Measurements from ENCODE around the gene AP3B2.

The AP3B2 gene

GRCh38 chr15:82662641-82663040 lies 47.0 kb downstream of the AP3B2 start:
- Histone ChIP-seq H3K27ac (ENCODE audit: low read length) (no peak overlapping the region), H2AFZ (ENCODE audit: low read length) (no peak overlapping the region), H3K9me3 (replicated peaks; ENCODE audit: insufficient read depth, low read length) (no peaks in the 10 kb centered on the region), H3K36me3 (replicated peaks; ENCODE audit: insufficient read depth, low read length) (no peaks in the 10 kb centered on the region), H3K4me2 (ENCODE audit: low read depth, low read length) (no peak overlapping the region), H3K27me3 (replicated peaks; ENCODE audit: insufficient read depth, low read length) (peaks cover 3% of the 10 kb centered on the region; the same call in 1 of the 2 replicates), H3K4me1 (ENCODE audit: low read length) (no peaks in the 10 kb centered on the region), H3K4me3 (ENCODE audit: low read length) (no peak overlapping the region), H3F3A (ENCODE audit: insufficient read depth, low read length) (no peaks in the 10 kb centered on the region), H3K79me2 (ENCODE audit: low read length) (no peaks in the 10 kb centered on the region), H3K9me2 (replicated peaks; ENCODE audit: insufficient read depth, low read length) (no peaks in the 10 kb centered on the region), H4K20me1 (ENCODE audit: insufficient read depth, low read length) (no peaks in the 10 kb centered on the region), H3K9ac (ENCODE audit: low read length) (no peak overlapping the region)
- TF ChIP-seq, protein P1, sequence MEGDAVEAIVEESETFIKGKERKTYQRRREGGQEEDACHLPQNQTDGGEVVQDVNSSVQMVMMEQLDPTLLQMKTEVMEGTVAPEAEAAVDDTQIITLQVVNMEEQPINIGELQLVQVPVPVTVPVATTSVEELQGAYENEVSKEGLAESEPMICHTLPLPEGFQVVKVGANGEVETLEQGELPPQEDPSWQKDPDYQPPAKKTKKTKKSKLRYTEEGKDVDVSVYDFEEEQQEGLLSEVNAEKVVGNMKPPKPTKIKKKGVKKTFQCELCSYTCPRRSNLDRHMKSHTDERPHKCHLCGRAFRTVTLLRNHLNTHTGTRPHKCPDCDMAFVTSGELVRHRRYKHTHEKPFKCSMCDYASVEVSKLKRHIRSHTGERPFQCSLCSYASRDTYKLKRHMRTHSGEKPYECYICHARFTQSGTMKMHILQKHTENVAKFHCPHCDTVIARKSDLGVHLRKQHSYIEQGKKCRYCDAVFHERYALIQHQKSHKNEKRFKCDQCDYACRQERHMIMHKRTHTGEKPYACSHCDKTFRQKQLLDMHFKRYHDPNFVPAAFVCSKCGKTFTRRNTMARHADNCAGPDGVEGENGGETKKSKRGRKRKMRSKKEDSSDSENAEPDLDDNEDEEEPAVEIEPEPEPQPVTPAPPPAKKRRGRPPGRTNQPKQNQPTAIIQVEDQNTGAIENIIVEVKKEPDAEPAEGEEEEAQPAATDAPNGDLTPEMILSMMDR (IDR thresholded peaks at IDR 0.05; ENCODE audit: low read length) = no peak
- TF ChIP-seq EZH2 (optimal IDR thresholded peaks at IDR 0.05; ENCODE audit: low read depth, low read length) = no peak
- no peak for DNase-seq

DNA sequence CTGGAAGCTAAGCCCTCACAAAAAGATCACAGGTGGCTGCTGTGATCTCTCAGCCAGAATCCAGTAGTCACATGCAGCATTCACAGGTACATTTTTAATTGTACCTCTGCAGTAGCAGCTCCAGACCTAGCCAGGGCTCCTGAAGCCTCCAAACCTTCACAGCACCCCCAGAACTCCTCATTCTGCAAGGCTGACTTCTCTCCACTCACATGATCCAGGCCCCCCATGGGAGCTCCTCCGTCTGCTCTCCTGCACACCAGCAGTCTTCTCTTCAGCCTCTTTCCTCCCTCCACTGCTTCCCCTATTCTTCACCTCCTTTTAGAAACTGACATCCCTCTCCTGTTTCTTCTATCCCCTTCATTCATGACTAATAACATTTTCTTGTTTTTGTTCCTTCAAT lies 49.3 kb downstream of the AP3B2 start:
- Histone ChIP-seq H3K27ac (ENCODE audit: low read length) (no peak overlapping the region), H3K9ac (ENCODE audit: low read length) (no peak overlapping the region), H3K36me3 (replicated peaks; ENCODE audit: insufficient read depth, low read length) (no peaks in the 10 kb centered on the region), H3K9me3 (replicated peaks; ENCODE audit: insufficient read depth, low read length) (no peaks in the 10 kb centered on the region), H4K20me1 (ENCODE audit: insufficient read depth, low read length) (no peaks in the 10 kb centered on the region), H3K4me1 (ENCODE audit: low read length) (no peaks in the 10 kb centered on the region), H3K4me2 (ENCODE audit: low read depth, low read length) (no peak overlapping the region), H3K4me3 (ENCODE audit: low read length) (no peak overlapping the region), H3K79me2 (ENCODE audit: low read length) (no peaks in the 10 kb centered on the region), H2AFZ (ENCODE audit: low read length) (no peak overlapping the region), H3F3A (ENCODE audit: insufficient read depth, low read length) (no peaks in the 10 kb centered on the region), H3K9me2 (replicated peaks; ENCODE audit: insufficient read depth, low read length) (no peaks in the 10 kb centered on the region), H3K27me3 (replicated peaks; ENCODE audit: insufficient read depth, low read length) (peaks cover 3% of the 10 kb centered on the region; the same call in 1 of the 2 replicates)
- no peak for DNase-seq
- TF ChIP-seq, protein P1 (IDR thresholded peaks at IDR 0.05; ENCODE audit: low read length) = no peak
- TF ChIP-seq EZH2phosphoT487 (IDR thresholded peaks at IDR 0.05; ENCODE audit: low read length) = no peak
- TF ChIP-seq EZH2 (optimal IDR thresholded peaks at IDR 0.05; ENCODE audit: low read depth, low read length) = no peak

DNA sequence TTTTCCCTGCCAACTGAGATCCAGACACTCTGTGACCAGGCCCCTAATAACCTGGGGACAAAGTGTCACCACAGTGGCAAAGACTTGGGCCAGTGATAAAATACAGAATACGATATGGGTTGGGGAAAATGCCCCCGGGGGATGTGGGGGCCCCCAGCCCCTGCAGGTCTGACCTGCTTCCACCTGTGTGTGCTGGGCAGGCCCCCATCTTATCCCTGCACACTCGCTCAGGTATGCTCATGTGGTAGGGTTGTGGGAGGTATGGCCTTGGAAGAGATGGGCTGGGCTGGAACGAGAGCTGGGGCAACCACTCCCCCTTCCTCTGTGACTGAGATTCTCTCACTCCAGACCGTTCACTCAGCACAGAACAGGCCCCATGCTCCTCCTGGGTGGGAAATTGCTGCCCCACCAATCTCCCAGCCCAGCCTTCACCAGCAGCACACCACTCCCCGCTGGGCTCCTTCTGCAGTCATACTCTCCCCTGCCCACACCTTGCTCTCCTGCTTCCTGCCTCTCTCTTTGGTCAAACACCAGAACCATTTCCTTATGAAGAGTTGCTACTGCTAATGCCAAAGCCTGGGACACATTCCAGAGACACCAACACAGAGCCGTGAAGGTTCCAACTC lies 52.9 kb downstream of the AP3B2 start:
- no peak overlapping the region for H2AFZ ChIP-seq (ENCODE audit: low read length)
- no peak overlapping the region for H3K4me2 ChIP-seq (ENCODE audit: low read depth, low read length)
- no peak for DNase-seq
- H3K9ac ChIP-seq (ENCODE audit: low read length) = no peak overlapping the region
- H4K20me1 ChIP-seq (ENCODE audit: insufficient read depth, low read length) = no peaks in the 10 kb centered on the region
- H3K9me3 ChIP-seq (replicated peaks; ENCODE audit: insufficient read depth, low read length) = no peaks in the 10 kb centered on the region
- H3K79me2 ChIP-seq (ENCODE audit: low read length) = no peaks in the 10 kb centered on the region
- H3F3A ChIP-seq (ENCODE audit: insufficient read depth, low read length) = no peaks in the 10 kb centered on the region
- H3K27me3 ChIP-seq (replicated peaks; ENCODE audit: insufficient read depth, low read length) = peaks cover 5% of the 10 kb centered on the region; the same call in 1 of the 2 replicates
- TF ChIP-seq, protein P1 (IDR thresholded peaks at IDR 0.05; ENCODE audit: low read length) = no peak
- TF ChIP-seq EZH2 (optimal IDR thresholded peaks at IDR 0.05; ENCODE audit: low read depth, low read length) (no peak), EZH2phosphoT487 (IDR thresholded peaks at IDR 0.05; ENCODE audit: low read length) (no peak)
- H3K36me3 ChIP-seq (replicated peaks; ENCODE audit: insufficient read depth, low read length) = no peaks in the 10 kb centered on the region
- H3K4me3 ChIP-seq (ENCODE audit: low read length) = no peak overlapping the region
- no peaks in the 10 kb centered on the region for H3K4me1 ChIP-seq (ENCODE audit: low read length)
- no peaks in the 10 kb centered on the region for H3K9me2 ChIP-seq (replicated peaks; ENCODE audit: insufficient read depth, low read length)
- H3K27ac ChIP-seq (ENCODE audit: low read length) = no peak overlapping the region

Data from MM.1S (cell line).